PFSK-1 (cell line): ENCODE measurements around the gene PRR7.

Source experiments
- FOXP2 ChIP-seq: optimal IDR thresholded peaks from 2 replicates; pipeline ENCODE3; 2011; ENCODE audit warnings: borderline replicate concordance, control low read depth, inconsistent platforms; ENCODE audit not compliant: insufficient read depth; ENCODE audit errors: extremely low read length, extremely low read depth
- POLR2AphosphoS5 ChIP-seq: IDR thresholded peaks from 2 replicates; pipeline ENCODE4 v1.6.1; 2012; ENCODE audit warnings: low read depth, mild to moderate bottlenecking, control low read depth, low read length, moderate library complexity
- REST ChIP-seq, 2 experiments: IDR thresholded peaks; 2 replicates each; pipeline versions ENCODE4 v1.6.1 to v1.8.0; 2011 to 2012; ENCODE audit warnings: low read depth in 2 of 2, low read length in 2 of 2, control low read depth in 1 of 2, inconsistent platforms in 1 of 2, mild to moderate bottlenecking in 1 of 2, moderate library complexity in 1 of 2; ENCODE audit not compliant: insufficient read depth in 1 of 2
- SIN3A ChIP-seq: IDR thresholded peaks from 2 replicates; pipeline ENCODE4 v1.6.1; 2012; ENCODE audit warnings: mild to moderate bottlenecking, low read length, moderate library complexity, borderline replicate concordance; ENCODE audit not compliant: insufficient read depth
- TAF1 ChIP-seq: IDR thresholded peaks from 2 replicates; pipeline ENCODE4 v1.6.1; 2012; ENCODE audit warnings: low read length, control low read depth, borderline replicate concordance; ENCODE audit not compliant: insufficient read depth

Gene PRR7

GRCh38 chr5:177425801-177426565 is 20.6 kb upstream of the PRR7 start:
- TF ChIP-seq POLR2AphosphoS5 = peak; percentile 78
- TF ChIP-seq TAF1 = 0 out of 2 replicates have a peak, but pooled peaks have one; percentile 15
- TF ChIP-seq SIN3A = peak; percentile 77; the same call in 1 of the 2 replicates
- TF ChIP-seq REST (IDR thresholded peaks at IDR 0.05; ENCODE audit: insufficient read depth in 1 of 2, low read depth in 2 of 2, low read length in 2 of 2) = no peak
- peak; percentile 67 for TF ChIP-seq FOXP2

- TF ChIP-seq POLR2AphosphoS5 (no peak), TAF1 (0 out of 2 replicates have a peak, but pooled peaks have one; percentile 62), SIN3A (no peak), FOXP2 (peak; percentile 43), REST (IDR thresholded peaks at IDR 0.05; ENCODE audit: insufficient read depth in 1 of 2, low read depth in 2 of 2, low read length in 2 of 2) (peak in 1 of 2 experiments; percentile 27; a peak in 1 of 4 replicates)
Observed at GRCh38 chr5:177426566-177427210, 19.9 kb upstream of the PRR7 start, which contains the start of gene GRK6. GRK6 (plus strand) TSS chr5:177426676; CDS start chr5:177426846, 170 bp downstream.

GRCh38 chr5:177427211-177427822 is 19.3 kb upstream of the PRR7 start:
- TF ChIP-seq FOXP2 (no peak), POLR2AphosphoS5 (no peak), SIN3A (no peak), TAF1 (no peak), REST (IDR thresholded peaks at IDR 0.05; ENCODE audit: insufficient read depth in 1 of 2, low read depth in 2 of 2, low read length in 2 of 2) (no peak)

- TF ChIP-seq TAF1 = no peak
Observed at GRCh38 chr5:177427919-177428573, 18.6 kb upstream of the PRR7 start.

- TF ChIP-seq FOXP2 (no peak), TAF1 (no peak), POLR2AphosphoS5 (no peak), SIN3A (no peak), REST (IDR thresholded peaks at IDR 0.05; ENCODE audit: insufficient read depth in 1 of 2, low read depth in 2 of 2, low read length in 2 of 2) (no peak)
Observed at GRCh38 chr5:177428574-177429217, 17.9 kb upstream of the PRR7 start.
